HEK293 (cell line): ENCODE measurements around the gene SYT5.

Experiments
- CTCF ChIP-seq: fragments of 450-650 bp; formaldehyde crosslinking; IDR thresholded peaks from 2 replicates; pipeline ENCODE4 v1.5.1; 2016; ENCODE audit warnings: missing biosample characterization, missing genetic modification characterization
- KLF9 ChIP-seq: fragments of 450-650 bp; formaldehyde crosslinking; IDR thresholded peaks from 2 replicates; pipeline ENCODE4 v1.5.1; 2016; ENCODE audit warnings: missing biosample characterization, missing genetic modification characterization, low read depth
- PBX3 ChIP-seq: sonication (generic); formaldehyde crosslinking; IDR thresholded peaks from 2 replicates; pipeline ENCODE4 v1.8.1; 2022; ENCODE audit warnings: mild to moderate bottlenecking, moderate library complexity, missing genetic modification reagents
- YY1 ChIP-seq: fragments of 450-650 bp; formaldehyde crosslinking; IDR thresholded peaks from 2 replicates; pipeline ENCODE4 v1.5.1; 2018; ENCODE audit warnings: missing biosample characterization, missing genetic modification characterization
- ZBTB49 ChIP-seq: fragments of 450-650 bp; formaldehyde crosslinking; IDR thresholded peaks from 2 replicates; pipeline ENCODE4 v1.5.1; 2016; ENCODE audit warnings: missing biosample characterization, missing genetic modification characterization, low read depth
- ZNF16 ChIP-seq: fragments of 450-650 bp; formaldehyde crosslinking; IDR thresholded peaks from 2 replicates; pipeline ENCODE4 v1.5.1; 2016; ENCODE audit warnings: low read depth, missing biosample characterization, missing genetic modification characterization
- ZNF776 ChIP-seq: fragments of 450-650 bp; formaldehyde crosslinking; IDR thresholded peaks from 2 replicates; pipeline ENCODE4 v1.5.0; 2017; ENCODE audit warnings: missing biosample characterization, missing genetic modification characterization, borderline replicate concordance

- TF ChIP-seq YY1 (tag by site-specific recombination), result no peak
- TF ChIP-seq CTCF (tag by site-specific recombination), result no peak
- TF ChIP-seq PBX3 (CRISPR knock-in tag), result no peak
- TF ChIP-seq ZNF776, result no peak
- TF ChIP-seq ZNF16 (tag by site-specific recombination), result no peak
- TF ChIP-seq KLF9 (tag by site-specific recombination), result no peak
- no peak for TF ChIP-seq ZBTB49
Observed at GRCh38 chr19:55134736-55135135, 45.4 kb downstream of the SYT5 start.
